ENCODE data around the gene S100A7A. TPM values are rescaled to one million over a fixed set of nuclear protein-coding genes. Genes with fewer than 3 reads are reported as not detected.

Gene S100A7A
- total RNA-seq, 1 experiment from 2014 or later: not detected

DNA sequence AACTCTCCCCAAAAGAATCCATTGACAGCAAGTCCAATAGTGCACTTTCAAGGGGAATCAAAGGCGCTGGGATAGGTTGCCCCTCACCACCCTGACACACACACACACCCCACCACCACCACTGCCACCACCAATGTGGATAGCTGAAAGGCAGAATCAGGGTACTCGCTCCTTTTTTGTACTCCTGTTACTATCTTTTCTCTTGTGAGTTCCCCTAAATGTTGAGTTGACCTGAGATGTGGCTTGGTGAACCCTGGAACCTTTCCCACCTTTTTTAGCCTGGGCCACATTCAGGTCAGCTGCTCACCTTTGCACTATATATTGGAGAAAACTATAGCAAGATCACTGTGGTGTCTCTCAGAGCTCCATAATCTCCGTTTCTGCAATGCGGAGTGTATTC, 29.3 kb upstream of the S100A7A start:
- no peak for TF ChIP-seq CTCF (IDR thresholded peaks at IDR 0.05; ENCODE audit: insufficient read depth in 1 of 2, low read depth in 1 of 2, low read length in 1 of 2, severe bottlenecking in 1 of 2, unreplicated experiment in 1 of 2)
- Histone ChIP-seq H3K9me3 (peaks cover 4% of the 10 kb centered on the region; the same call in 1 of the 2 replicates), H3K4me1 (no peaks in the 10 kb centered on the region), H3K27me3 (replicated peaks; ENCODE audit: control insufficient read depth, insufficient read depth, low read length) (no peaks in the 10 kb centered on the region; the same call in 1 of the 2 replicates), H3K4me3 (ENCODE audit: low read depth, low read length) (no peak overlapping the region), H3K36me3 (ENCODE audit: control insufficient read depth, insufficient read depth, low read length) (no peaks in the 10 kb centered on the region)
- intact Hi-C loops (cut with micrococcal nuclease; ENCODE audit: unreplicated experiment): no loop called here
- Mint-ChIP-seq H3K4me1 (ENCODE audit: low read depth, unreplicated experiment) (no peaks in the 10 kb centered on the region), H3K4me3 (ENCODE audit: unreplicated experiment) (no peak overlapping the region), H3K9me3 (ENCODE audit: unreplicated experiment) (peaks cover 8% of the 10 kb centered on the region), H3K27ac (ENCODE audit: unreplicated experiment) (no peak overlapping the region), H3K27me3 (ENCODE audit: insufficient read depth, unreplicated experiment) (peaks cover 16% of the 10 kb centered on the region), H3K36me3 (ENCODE audit: insufficient read depth, unreplicated experiment) (no peaks in the 10 kb centered on the region)
- CTCF ChIA-PET: no interaction called here
- DNase-seq: no peak
- POLR2A ChIA-PET: no interaction called here
- BruUV-seq (replicated peaks): no TSS peak

DNA sequence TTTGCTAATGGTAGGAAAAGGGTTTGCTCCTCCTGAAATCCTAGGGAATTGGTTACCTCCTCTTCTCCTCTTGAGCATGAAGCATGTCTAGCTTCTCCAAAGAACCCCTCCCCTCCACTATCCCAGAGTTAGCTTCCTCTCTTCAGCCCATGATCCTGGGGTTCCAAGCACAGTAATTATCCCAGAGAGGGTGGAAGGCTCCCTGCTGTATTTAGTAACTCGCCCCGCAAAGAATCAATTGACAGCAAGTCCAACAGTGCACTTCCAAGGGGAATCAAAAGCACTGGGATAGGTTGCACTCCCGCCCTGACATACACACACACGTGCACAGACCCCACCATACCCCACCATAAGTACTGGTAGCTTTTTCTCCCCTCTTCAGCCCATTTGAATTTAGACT, 28.5 kb upstream of the S100A7A start:
- peaks cover under 1% of the 10 kb centered on the region for H3K9me3 Mint-ChIP-seq (ENCODE audit: unreplicated experiment)
- no peak for TF ChIP-seq CTCF (IDR thresholded peaks at IDR 0.05; ENCODE audit: insufficient read depth in 1 of 2, low read depth in 1 of 2, low read length in 1 of 2, severe bottlenecking in 1 of 2, unreplicated experiment in 1 of 2)
- no peaks in the 10 kb centered on the region; the same call in 1 of the 2 replicates for H3K27me3 ChIP-seq (replicated peaks; ENCODE audit: control insufficient read depth, insufficient read depth, low read length)
- ChIA-PET CTCF (interaction anchor here (0.5 kb wide), 1 partner anchor 22 kb away, joined by 3 read pairs; no protein-coding TSS in a partner anchor), POLR2A (no interaction called here)
- H3K36me3 Mint-ChIP-seq (ENCODE audit: insufficient read depth, unreplicated experiment): no peaks in the 10 kb centered on the region
- no peak overlapping the region for H3K4me3 ChIP-seq (ENCODE audit: low read depth, low read length)
- H3K36me3 ChIP-seq (ENCODE audit: control insufficient read depth, insufficient read depth, low read length): no peaks in the 10 kb centered on the region
- no peak overlapping the region for H3K4me3 Mint-ChIP-seq (ENCODE audit: unreplicated experiment)
- intact Hi-C loops (cut with micrococcal nuclease; ENCODE audit: unreplicated experiment): no loop called here
- no peak overlapping the region for H3K27ac Mint-ChIP-seq (ENCODE audit: unreplicated experiment)
- H3K4me1 ChIP-seq: no peaks in the 10 kb centered on the region
- DNase-seq: no peak
- H3K9me3 ChIP-seq: no peaks in the 10 kb centered on the region
- no TSS peak for BruUV-seq (replicated peaks)
- peaks cover 11% of the 10 kb centered on the region for H3K27me3 Mint-ChIP-seq (ENCODE audit: insufficient read depth, unreplicated experiment)
- no peaks in the 10 kb centered on the region for H3K4me1 Mint-ChIP-seq (ENCODE audit: low read depth, unreplicated experiment)

- ChIA-PET POLR2A (no interaction called here), CTCF (no interaction called here)
- no peak overlapping the region for H3K27ac Mint-ChIP-seq (ENCODE audit: unreplicated experiment)
- Histone ChIP-seq H3K4me3 (ENCODE audit: low read depth, low read length) (no peak overlapping the region), H3K36me3 (ENCODE audit: control insufficient read depth, insufficient read depth, low read length) (no peaks in the 10 kb centered on the region), H3K9me3 (no peaks in the 10 kb centered on the region), H3K27me3 (replicated peaks; ENCODE audit: control insufficient read depth, insufficient read depth, low read length) (no peaks in the 10 kb centered on the region; the same call in 1 of the 2 replicates), H3K4me1 (no peaks in the 10 kb centered on the region)
- H3K36me3 Mint-ChIP-seq (ENCODE audit: insufficient read depth, unreplicated experiment): no peaks in the 10 kb centered on the region
- no peak overlapping the region for H3K4me3 Mint-ChIP-seq (ENCODE audit: unreplicated experiment)
- BruUV-seq (replicated peaks): no TSS peak
- no peaks in the 10 kb centered on the region for H3K9me3 Mint-ChIP-seq (ENCODE audit: unreplicated experiment)
- peaks cover 14% of the 10 kb centered on the region for H3K27me3 Mint-ChIP-seq (ENCODE audit: insufficient read depth, unreplicated experiment)
- no peak for TF ChIP-seq CTCF (IDR thresholded peaks at IDR 0.05; ENCODE audit: insufficient read depth in 1 of 2, low read depth in 1 of 2, low read length in 1 of 2, severe bottlenecking in 1 of 2, unreplicated experiment in 1 of 2)
- intact Hi-C loops (cut with micrococcal nuclease; ENCODE audit: unreplicated experiment): no loop called here
- no peaks in the 10 kb centered on the region for H3K4me1 Mint-ChIP-seq (ENCODE audit: low read depth, unreplicated experiment)
- no peak for DNase-seq
These were observed 26.9 kb upstream of the S100A7A start for GRCh38 chr1:153389401-153389800.
